Measurements from ENCODE around the gene CACNA1H.

Gene CACNA1H

DNA sequence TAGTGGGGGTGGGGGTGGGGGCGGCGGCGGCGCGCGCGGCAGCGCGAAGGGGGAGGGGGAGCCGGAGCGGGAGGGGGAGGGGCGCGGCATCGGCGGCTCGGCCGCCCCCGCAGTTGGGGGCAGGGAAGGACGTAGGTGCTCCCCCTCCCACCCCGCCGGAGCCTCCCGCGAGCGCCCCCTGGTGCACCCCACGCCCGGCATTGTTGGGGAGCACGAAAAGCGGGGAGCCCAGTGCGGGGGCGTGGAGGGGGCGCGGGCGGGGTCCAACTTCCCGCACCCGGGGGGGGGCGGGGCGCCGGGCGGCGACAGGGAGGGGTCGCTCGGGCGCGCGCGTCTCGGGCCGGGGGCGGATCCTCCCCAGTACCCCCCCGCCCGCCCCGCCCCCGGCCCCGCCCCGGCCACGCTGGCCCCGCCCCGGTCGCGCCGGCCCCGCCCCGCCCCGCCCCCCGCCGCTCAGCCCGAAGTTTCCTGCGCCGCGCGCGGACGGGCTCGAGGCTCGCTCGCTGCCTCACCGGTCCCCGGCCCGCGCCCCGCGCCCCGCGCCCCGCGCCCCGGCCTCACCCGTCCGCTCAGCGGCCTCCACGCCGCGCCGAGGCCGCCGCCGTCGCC lies at the start of gene CACNA1H:
Gene CACNA1H, plus strand, starts transcription at position 456 of the 609 bp plus-strand sequence. CDS start 632 bp downstream, outside the sequence.
- peak within 1 kb of the TSS; percentile 45 to 80 for H3K4me3 Mint-ChIP-seq
- DNase-seq = peak; percentile 40 to 55
- H3K4me1 Mint-ChIP-seq = peaks cover 4% of the 10 kb centered on the region
- ATAC-seq = peak; percentile 64
- H3K9me3 Mint-ChIP-seq = no peaks in the 10 kb centered on the region
- H3K27ac Mint-ChIP-seq = no peak within 1 kb of the TSS
- H3K27me3 Mint-ChIP-seq = peaks cover 39% of the 10 kb centered on the region

DNA sequence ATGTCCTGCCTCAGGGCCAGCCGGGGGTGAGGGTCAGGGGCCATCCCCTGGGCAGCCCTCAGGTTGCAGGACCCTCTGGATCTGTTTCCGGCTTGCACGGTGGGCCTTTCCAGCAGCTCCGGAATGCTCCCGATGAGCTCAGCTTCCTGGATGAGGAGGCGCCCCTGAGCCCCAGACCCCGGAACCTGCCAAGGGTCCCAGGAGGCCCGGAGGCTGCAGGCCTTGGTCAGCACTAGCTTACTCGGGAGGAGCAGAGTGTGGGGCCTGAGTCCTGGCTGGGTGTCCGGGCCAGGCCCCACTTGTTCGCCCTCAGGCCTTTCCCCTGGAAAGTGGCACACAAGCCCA lies 49.3 kb upstream of the CACNA1H start:
- Mint-ChIP-seq H3K27ac (no peak overlapping the region), H3K27me3 (peaks cover 71% of the 10 kb centered on the region), H3K4me1 (no peaks in the 10 kb centered on the region), H3K4me3 (no peak overlapping the region), H3K9me3 (no peaks in the 10 kb centered on the region)
- DNase-seq (no peak), ATAC-seq (no peak)

DNA sequence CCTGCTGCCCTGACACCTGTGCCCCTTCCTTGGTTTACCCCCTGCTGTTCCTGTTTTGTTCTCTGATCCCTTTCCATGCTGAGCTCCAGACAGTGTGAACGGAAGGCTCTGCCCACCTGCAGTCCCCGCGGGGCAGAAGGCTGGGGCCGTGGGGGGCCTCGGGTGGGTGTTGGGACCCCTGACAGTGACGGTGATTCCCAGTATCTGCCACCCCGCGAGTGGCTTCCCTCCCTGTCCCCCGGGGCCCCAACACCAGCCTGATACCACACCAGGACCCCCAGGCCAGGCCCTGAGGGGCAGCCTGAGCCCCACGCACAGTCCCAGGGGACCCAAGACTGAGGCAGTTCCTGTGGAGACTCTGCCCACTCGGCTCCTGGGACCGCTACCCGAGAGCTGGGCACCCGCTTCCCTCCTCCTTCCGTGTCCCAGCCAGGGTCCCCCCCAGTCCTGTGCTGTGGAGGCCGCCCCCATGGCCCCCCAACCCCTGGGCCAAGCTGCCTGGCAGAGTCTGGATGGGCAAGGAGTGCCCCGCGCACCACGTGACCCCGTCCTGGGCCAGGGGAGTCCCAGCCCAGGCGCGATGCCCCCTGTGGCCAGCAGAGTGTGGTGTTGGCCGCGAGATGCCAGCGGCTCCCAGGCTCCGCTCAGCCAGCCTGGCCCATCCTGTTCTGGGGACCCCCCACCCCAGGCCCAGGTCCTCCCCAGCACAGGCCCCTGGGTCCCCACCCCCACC lies 46.9 kb upstream of the CACNA1H start:
- peaks cover 62% of the 10 kb centered on the region for H3K27me3 Mint-ChIP-seq
- ATAC-seq (peak; percentile 70), DNase-seq (peak; percentile 60 to 63)
- no peaks in the 10 kb centered on the region for H3K4me1 Mint-ChIP-seq
- H3K4me3 Mint-ChIP-seq = no peak overlapping the region
- H3K27ac Mint-ChIP-seq = no peak overlapping the region
- no peaks in the 10 kb centered on the region for H3K9me3 Mint-ChIP-seq

DNA sequence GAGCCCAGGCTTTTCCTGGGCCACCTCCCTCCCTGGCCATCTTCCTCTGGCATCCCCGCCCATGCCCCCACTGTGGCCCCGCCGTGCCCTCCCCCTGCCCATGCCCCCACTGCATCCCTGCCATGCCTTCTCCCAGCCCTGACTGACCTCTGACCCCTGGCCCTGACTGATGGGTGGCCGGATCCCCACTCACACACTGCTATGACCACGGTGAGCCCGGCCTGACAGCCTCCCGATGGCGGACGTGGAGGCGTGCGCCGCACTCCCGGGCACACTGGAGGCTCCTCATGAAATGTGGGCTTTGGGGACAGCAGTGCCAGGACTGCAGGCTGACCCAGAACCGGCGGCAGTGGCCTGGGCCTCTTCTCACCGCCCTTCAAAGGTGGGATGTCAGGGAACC lies 46.2 kb upstream of the CACNA1H start:
- Mint-ChIP-seq H3K4me1 (no peaks in the 10 kb centered on the region), H3K27me3 (peaks cover 58% of the 10 kb centered on the region), H3K9me3 (no peaks in the 10 kb centered on the region), H3K27ac (no peak overlapping the region), H3K4me3 (no peak overlapping the region)
- DNase-seq (no peak), ATAC-seq (no peak)

DNA sequence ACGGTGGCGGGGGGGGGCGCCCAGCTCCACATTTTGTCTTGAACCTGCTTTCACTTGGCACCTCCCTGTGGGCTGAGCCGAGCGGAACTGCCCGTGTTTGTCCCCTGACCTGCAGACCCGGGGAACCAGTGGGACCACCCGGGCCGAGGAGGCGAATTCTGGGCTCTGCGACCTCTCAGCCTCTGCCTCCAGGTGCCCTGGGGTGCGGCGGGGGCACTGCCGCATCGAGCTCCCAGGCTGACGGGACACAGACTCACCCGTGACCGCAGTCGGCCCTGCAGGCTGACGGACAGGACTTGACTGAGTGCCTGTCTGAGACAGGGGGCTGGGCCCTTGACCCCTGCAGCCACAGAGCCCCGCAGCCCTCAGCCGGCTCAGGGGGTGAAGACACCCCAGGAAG lies 45.8 kb upstream of the CACNA1H start:
- peaks cover 58% of the 10 kb centered on the region for H3K27me3 Mint-ChIP-seq
- no peaks in the 10 kb centered on the region for H3K4me1 Mint-ChIP-seq
- H3K27ac Mint-ChIP-seq = no peak overlapping the region
- DNase-seq (no peak), ATAC-seq (no peak)
- H3K4me3 Mint-ChIP-seq = no peak overlapping the region
- no peaks in the 10 kb centered on the region for H3K9me3 Mint-ChIP-seq

DNA sequence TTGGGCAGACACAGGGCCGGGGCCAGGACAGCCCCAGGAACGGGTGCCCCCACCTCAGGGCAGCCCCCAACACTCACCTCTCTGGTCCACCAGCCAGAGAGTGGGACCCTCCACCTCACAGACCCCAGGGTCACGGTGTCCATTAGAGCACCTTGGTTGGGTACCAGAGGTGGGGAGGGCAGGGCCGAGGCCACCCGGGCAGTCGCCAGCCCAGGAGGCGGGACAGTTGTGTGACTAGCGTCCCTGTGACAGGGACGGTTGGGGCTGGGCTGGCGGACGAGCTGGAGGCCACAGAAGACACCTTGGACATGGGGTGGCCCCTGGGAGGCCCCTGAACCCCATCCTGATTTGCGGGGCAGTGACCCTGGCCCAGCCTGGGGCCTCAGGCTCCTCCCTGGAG lies 45.2 kb upstream of the CACNA1H start:
- no peaks in the 10 kb centered on the region for H3K4me1 Mint-ChIP-seq
- DNase-seq = no peak
- H3K27ac Mint-ChIP-seq = no peak overlapping the region
- H3K4me3 Mint-ChIP-seq = no peak overlapping the region
- no peak for ATAC-seq
- H3K9me3 Mint-ChIP-seq = no peaks in the 10 kb centered on the region
- peaks cover 58% of the 10 kb centered on the region for H3K27me3 Mint-ChIP-seq

DNA sequence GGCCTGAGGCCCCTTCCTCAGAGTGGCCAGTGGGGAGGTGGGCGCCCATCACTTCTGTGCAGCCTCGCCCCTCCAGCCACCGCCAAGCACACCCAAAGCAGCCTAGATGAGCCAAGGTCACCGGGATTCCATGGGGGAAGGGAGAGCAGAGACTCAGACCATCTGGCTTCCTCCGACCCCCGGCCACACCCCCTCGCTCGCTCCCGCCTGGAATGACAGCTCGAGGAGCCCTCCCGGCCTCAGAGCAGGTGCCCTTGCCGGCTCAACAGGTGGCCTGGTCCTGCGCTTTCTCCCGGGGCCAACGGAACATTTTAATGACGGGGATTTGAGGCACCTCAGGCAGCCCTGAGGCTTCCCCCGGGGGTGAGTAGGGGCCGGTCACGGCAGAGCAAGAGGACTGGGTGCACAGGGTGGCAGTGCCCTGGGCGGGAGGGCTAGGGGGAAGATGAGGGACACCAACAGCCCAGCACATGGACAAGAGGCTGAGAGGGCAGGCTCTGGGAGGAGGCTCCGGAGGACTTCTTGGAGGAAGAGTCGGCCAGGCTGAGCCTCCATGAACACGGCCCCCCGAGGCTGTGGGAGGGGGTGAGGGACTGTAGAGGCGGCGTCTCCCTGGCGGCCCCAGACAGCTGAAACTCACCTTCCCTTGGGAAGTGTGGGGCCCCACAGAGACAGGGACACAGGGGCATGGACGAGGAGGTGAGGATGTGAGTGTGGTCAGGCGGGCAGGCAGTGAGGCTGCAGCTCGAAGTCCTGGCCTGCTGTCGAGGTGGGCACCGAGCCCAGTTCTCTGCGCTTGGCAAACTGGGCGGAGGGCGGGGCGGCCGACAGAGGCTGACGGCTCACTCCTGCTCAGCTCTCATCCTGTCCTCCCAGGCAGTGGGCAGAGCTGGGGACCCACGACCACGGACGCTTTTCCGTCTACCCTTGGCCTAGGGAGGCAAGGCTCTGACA lies 44.3 kb upstream of the CACNA1H start:
- Mint-ChIP-seq H3K27ac (no peak overlapping the region), H3K9me3 (no peaks in the 10 kb centered on the region), H3K4me1 (no peaks in the 10 kb centered on the region), H3K4me3 (no peak overlapping the region), H3K27me3 (peaks cover 58% of the 10 kb centered on the region)
- no peak for ATAC-seq
- no peak for DNase-seq

DNA sequence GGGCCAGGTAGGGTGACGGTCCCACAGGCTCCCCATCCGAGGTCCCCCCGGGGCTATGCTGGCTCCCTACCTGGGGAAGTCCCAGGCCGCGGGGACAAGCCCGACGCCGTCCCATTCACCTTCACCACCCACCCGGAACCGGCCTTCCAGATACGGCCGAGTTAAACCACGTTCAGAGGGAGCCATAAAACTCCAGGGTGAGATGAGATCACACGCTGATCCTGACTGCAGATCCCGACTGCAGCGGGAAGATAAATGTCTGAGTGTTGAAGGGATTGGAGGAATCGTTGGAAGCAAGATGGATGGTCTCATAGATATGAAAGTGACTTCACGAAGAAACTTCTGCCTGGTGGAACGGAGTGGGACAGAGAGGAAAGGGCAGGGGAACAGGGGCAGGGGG lies 43.3 kb upstream of the CACNA1H start:
- H3K4me3 Mint-ChIP-seq = no peak overlapping the region
- no peak for ATAC-seq
- no peak for DNase-seq
- H3K27ac Mint-ChIP-seq = no peak overlapping the region
- no peaks in the 10 kb centered on the region for H3K4me1 Mint-ChIP-seq
- H3K27me3 Mint-ChIP-seq = peaks cover 47% of the 10 kb centered on the region
- H3K9me3 Mint-ChIP-seq = no peaks in the 10 kb centered on the region

DNA sequence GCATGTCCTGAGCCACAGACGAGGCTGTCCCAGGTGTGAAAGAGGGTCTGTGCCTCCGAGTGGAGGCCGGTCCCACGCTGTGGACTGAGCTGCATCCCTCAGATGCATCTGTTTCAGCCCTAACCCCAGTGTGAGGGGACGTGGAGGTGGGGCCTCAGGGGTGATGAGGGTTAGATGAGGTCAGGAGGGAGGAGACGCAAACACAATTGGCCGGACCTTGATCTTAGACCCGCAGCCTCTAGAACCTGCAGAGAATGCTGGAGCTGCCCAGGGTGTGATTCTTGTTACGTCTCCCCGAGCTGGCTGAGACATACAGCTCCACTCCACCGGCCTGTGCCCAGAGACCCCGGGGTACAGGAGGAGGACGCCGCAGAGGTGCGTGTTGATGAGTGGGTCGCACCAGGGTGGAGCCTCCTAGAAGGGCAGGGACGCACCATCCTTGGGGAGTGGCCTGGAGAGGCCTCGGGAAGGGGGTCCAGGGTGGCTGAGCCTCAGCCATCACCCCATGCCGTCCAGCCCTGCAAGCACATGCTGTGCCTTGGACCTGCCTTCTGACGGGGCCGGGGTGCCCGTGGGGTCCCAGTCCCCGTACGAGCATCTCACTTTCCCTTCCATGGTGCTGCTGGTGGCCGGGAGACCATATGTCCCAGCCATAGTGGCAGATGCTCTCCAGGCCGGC lies 40.3 kb upstream of the CACNA1H start:
- DNase-seq = no peak
- Mint-ChIP-seq H3K9me3 (no peaks in the 10 kb centered on the region), H3K27me3 (peaks cover 18% of the 10 kb centered on the region), H3K27ac (no peak overlapping the region), H3K4me3 (no peak overlapping the region), H3K4me1 (no peaks in the 10 kb centered on the region)
- ATAC-seq = no peak

DNA sequence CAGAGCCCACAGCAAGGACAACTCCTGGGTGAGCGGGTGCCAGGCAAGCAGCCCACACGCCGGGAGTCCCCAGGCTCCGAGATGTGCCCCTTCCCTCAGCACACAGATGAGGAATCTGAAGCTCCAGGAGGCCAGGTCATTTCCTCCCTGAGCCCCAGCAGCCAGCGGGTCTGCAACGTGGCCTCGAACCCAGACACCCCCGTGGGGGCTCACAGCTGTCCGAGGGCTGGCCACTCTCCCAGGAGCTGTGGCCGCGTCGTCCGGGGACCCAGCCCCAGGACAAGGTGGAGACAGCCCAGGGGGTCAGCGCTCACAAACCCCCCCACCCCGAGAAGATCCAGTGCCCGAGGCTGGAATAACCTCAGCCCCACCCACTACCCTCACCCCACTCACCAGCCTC lies 39.4 kb upstream of the CACNA1H start:
- Mint-ChIP-seq H3K27me3 (peaks cover 13% of the 10 kb centered on the region), H3K27ac (no peak overlapping the region), H3K4me3 (no peak overlapping the region), H3K4me1 (no peaks in the 10 kb centered on the region), H3K9me3 (no peaks in the 10 kb centered on the region)
- no peak for ATAC-seq
- DNase-seq = no peak

DNA sequence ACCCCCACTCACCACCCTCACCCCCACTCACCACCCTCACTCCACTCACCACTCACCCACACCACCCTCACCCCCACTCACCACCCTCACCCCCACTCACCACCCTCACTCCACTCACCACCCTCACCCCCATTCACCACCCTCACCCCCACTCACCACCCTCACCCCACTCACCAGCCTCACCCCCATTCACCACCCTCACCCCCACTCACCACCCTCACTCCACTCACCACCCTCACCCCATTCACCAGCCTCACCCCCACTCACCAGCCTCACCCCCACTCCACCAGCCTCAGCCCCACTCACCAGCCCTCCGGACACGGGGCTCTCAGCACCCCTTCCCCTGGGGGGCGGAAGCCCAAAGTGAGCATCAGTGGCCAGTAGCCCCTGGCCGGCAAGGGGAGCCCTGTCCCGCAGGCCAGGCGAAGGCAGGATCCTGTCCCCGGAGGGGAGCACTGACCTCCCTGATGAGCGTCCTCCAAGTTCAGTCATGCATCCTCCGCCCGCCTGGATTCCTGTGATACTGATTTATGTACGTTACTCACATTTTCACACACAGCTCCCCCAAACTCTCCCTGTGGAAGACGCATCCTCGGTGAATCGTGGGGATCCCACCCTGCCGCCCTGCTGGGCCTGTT lies 38.9 kb upstream of the CACNA1H start:
- peak; percentile 54 for ATAC-seq
- H3K27ac Mint-ChIP-seq = no peak overlapping the region
- no peak for DNase-seq
- H3K4me1 Mint-ChIP-seq = no peaks in the 10 kb centered on the region
- H3K27me3 Mint-ChIP-seq = peaks cover 8% of the 10 kb centered on the region
- no peaks in the 10 kb centered on the region for H3K9me3 Mint-ChIP-seq
- H3K4me3 Mint-ChIP-seq = no peak overlapping the region

DNA sequence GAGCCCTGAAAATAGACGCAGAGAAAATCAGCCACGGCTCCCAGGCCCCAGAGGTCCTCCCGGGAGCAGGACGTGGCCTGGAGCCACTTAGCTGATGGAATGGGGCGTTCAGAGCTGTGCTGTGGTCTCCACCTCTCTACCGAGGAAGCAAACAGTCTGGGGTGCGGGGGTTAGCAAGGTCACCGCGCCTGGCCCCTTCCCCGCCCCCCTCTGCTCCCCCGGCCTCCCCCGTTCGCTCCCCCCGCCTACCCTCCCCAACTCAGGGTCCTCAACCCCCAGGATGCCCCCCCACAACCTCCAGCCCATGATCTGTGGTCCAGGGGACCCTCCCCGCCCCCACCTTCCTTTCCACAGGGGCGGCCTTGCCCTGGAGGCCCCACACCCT lies 36.2 kb upstream of the CACNA1H start:
- Mint-ChIP-seq H3K9me3 (no peaks in the 10 kb centered on the region), H3K4me1 (no peaks in the 10 kb centered on the region), H3K27me3 (no peaks in the 10 kb centered on the region), H3K27ac (no peak overlapping the region), H3K4me3 (no peak overlapping the region)
- DNase-seq = no peak
- ATAC-seq = peak; percentile 5

DNA sequence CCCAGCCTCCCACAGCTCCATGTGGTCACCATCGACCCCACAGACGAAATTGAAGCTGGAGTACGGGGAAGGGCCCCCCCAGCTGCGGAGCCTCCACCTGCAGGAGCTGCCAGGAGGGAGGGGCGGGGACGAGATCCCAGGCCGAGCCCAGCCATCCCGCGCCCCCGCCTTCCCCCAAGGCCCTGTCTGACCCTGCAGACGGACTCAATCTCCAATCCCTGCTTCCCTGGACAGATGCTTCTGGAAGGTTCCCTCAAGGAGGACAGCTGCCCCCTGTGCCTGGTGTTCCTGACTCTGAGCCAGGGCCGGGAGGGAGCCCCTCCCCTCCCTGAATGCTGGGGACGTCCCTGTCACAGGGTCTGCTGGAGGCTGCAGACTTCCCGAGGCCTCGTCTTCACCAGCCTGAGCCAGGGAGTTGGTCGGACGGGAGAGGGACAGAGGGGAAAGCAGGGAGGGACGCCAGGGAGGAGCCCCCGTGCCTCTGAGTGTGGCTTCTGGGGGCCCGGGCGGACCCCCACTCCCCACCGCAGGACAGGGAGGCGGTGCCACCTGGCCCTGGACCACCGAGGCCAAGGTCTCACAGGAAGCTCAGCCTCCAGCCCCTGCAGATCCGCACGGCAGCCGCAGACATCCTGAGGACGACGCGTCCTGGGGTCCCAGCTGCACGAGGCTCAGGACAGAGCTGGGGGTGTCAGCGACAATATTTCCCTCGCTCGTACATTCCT lies 35.6 kb upstream of the CACNA1H start:
- DNase-seq = no peak
- Mint-ChIP-seq H3K27me3 (no peaks in the 10 kb centered on the region), H3K4me1 (no peaks in the 10 kb centered on the region)

DNA sequence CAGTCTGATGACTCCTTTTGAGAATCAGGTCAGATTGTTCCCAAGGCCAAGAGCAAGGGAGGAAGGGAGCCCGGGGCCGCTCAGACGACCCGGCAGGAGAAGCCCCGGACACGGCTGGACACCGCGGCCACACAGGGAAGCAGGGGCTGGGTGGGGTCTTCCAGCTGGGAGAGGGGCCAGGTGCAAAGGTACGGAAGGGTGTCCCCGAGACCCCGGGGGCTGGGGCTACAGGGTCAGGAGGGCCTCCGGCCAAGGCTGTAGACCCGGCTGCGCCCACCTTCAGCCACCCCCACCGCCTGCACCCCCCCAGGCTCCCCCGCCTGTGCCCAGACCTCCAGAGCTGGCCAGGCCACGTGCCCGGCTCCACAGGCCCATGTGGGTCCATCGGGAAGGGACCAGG lies 35.0 kb upstream of the CACNA1H start:
- DNase-seq (no peak), ATAC-seq (no peak)
- H3K4me3 Mint-ChIP-seq = no peak overlapping the region
- no peaks in the 10 kb centered on the region for H3K4me1 Mint-ChIP-seq
- no peaks in the 10 kb centered on the region for H3K27me3 Mint-ChIP-seq
- H3K27ac Mint-ChIP-seq = no peak overlapping the region
- H3K9me3 Mint-ChIP-seq = no peaks in the 10 kb centered on the region

More for the DNA sequence above, 35.6 kb upstream of the CACNA1H start:
- ATAC-seq = no peak
- no peak overlapping the region for H3K27ac Mint-ChIP-seq
- no peak overlapping the region for H3K4me3 Mint-ChIP-seq
- no peaks in the 10 kb centered on the region for H3K9me3 Mint-ChIP-seq

DNA sequence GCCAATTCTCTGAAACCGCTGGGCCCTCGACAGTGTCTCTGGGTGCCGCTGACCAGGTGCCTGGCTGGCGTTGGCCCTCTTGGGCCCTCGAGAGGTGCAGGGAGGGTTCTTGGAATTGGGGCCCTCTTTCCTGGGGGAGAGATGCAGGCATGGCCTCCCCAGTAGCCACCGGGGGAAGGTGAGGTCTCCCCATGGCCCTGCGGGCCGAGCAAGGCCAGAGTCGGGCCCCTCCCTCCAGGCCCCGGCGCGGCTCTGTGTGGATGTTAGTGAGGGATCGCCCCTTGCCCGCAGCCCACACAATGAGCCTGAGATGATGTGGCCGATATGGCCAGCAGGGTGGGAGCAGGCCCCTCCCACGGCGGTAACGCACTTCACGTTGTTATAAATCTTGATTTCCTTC lies 33.8 kb upstream of the CACNA1H start:
- no peak for ATAC-seq
- Mint-ChIP-seq H3K4me1 (no peaks in the 10 kb centered on the region), H3K27me3 (no peaks in the 10 kb centered on the region), H3K4me3 (no peak overlapping the region), H3K27ac (no peak overlapping the region), H3K9me3 (no peaks in the 10 kb centered on the region)
- DNase-seq = no peak

Data from stimulated activated naive CD8-positive, alpha-beta T cell treated with anti-CD3 and anti-CD28 coated beads, Interleukin-15, amount 100 ng/mL, for 72 hours (primary cell).